Spinal cord (tissue), 10 donors: ENCODE data around the gene SIL1. TPM values are rescaled to one million over a fixed set of nuclear protein-coding genes. Genes with fewer than 3 reads are reported as not detected.

Source experiments
- DNase-seq, 6 donors: peaks; one replicate each; pipeline versions ENCODE4 v3.0.0 to v3.0.0-alpha.2; 2013 to 2015; ENCODE audit warnings: low spot score in 6 of 6, low read depth in 4 of 6
- H3K27ac ChIP-seq: one replicate; pipeline ENCODE4 v1.5.1; 2013; ENCODE audit warnings: low read depth, low read length, control low read depth
- H3K27me3 ChIP-seq: one replicate; pipeline ENCODE4 v1.6.1; 2013; ENCODE audit warnings: low read length; ENCODE audit not compliant: control insufficient read depth, insufficient read depth
- H3K36me3 ChIP-seq: one replicate; pipeline ENCODE4 v1.6.1; 2013; ENCODE audit warnings: low read length; ENCODE audit not compliant: control insufficient read depth, insufficient read depth
- H3K4me1 ChIP-seq: one replicate; pipeline ENCODE4 v1.6.1; 2013; ENCODE audit warnings: low read length; ENCODE audit not compliant: control insufficient read depth, insufficient read depth
- H3K4me3 ChIP-seq: one replicate; pipeline ENCODE4 v1.5.1; 2013; ENCODE audit warnings: low read depth, low read length, control low read depth
- H3K9me3 ChIP-seq: one replicate; pipeline ENCODE4 v1.6.1; 2013; ENCODE audit warnings: low read length; ENCODE audit not compliant: control insufficient read depth, insufficient read depth
- WGBS: methylation state at CpG from one replicate; pipeline ENCODE4 v1.1.5; 2013; ENCODE audit warnings: missing lambda C conversion rate; ENCODE audit not compliant: insufficient coverage; 5-methylcytosine and 5-hydroxymethylcytosine counted together
- polyA plus RNA-seq, 2 donors: library from polyadenylated mRNA; unstranded; fragments of 120-200 nt; gene quantifications; one replicate each; pipeline ENCODE4 v1.2.1, GENCODE V29; 2013; ENCODE audit not compliant: insufficient read length in 2 of 2
- total RNA-seq, 2 donors: library from RNA; depleted of rRNA in 1 of 2; stranded (reverse); fragments of 120-200 nt in 1 of 2; fragments of >200 nt in 1 of 2; gene quantifications; one replicate each; pipeline versions ENCODE4 v1.2.3 to v1.2.4, GENCODE V29; 2013 to 2014
- donor health status: healthy.

SIL1 gene
- total and polyA plus RNA-seq, 4 donors, result 18.8 to 53.7 (median 30.7) TPM

DNA sequence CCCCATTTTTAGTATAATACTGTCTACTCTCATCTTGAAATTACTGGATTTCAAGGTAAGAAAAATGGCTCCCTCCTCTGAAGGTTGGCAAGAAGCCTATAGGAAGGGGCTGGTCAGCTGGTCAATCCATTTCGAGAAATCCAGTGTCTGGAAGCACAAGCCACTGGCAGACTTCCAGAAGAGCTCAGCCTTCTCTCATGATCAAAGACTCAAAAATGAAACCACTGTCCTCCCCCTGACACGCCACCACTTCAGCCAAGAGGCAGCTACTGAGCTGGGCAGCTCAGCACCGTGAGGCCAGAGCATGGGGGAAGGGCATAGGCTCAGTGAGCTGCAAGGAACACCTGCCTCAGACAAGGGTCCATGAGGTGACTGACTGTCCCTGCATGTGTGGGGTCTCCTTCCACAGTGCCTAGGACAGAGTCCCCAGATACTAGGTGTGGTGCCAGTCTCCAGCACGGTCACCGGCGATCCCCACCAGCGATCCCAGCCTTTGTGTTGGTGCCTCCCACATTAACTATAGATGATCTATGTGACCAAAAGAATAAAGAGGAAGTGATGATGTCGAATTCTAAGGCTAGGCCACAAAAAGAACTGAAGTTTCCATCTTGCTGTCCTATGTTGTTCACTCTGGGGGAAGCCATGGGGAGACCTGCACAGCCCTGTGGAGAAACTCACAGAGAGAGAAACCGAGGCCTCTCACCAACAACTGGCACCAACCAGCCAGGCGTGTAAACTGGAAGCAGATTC, 222.9 kb downstream of the SIL1 start:
- Histone ChIP-seq H3K4me1 (peaks cover 14% of the 10 kb centered on the region), H3K27me3 (no peaks in the 10 kb centered on the region), H3K9me3 (no peaks in the 10 kb centered on the region), H3K27ac (no peak overlapping the region), H3K36me3 (no peaks in the 10 kb centered on the region), H3K4me3 (no peak overlapping the region)
- DNase-seq, result peak in 2 of 6 donors; percentile 54 to 70
- 68% methylated on average over 6 of the region's 10 CpGs for WGBS

DNA sequence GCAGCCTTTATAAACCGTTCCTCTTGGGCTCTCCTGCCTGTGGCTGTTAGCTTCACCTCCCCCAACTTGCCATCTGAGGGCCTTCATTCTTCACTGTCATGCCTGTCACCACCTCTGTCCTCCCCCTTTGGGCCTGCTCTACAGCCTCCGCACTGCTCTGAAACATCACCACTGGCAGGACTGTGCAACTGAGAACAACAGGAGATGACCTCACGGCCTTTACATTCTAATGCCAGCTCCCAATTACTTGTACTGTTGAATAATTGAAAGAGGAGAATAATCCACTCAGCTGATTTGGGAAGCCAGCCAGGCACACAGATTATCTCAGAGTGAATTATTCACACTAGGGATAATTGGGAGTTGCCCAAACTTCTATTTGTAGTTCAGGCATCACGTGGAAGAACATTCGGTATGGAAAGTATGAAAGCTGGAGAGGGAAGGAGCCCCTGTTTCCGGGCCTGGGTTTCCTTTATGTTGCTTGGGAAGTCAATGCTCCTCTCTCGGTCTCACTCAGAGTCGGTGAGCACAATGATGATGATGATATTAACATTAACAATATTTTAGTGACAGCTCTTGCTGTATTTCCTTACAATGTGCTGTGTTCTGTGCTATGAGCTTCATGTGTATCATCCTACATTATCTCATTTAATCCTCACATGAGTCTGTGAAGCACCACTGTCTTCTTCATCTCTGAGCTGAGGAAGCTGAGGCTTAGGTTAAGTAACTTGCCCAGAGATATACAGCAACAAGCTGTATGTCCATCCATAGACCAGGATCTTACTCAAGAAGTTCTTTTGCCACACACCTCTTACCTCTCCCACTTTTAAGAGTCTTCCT, 223.7 kb downstream of the SIL1 start:
- Histone ChIP-seq H3K4me1 (peaks cover 21% of the 10 kb centered on the region), H3K27ac (no peak overlapping the region), H3K4me3 (no peak overlapping the region), H3K9me3 (no peaks in the 10 kb centered on the region), H3K27me3 (no peaks in the 10 kb centered on the region), H3K36me3 (no peaks in the 10 kb centered on the region)
- DNase-seq, result peak in 2 of 6 donors; percentile 65 to 85
- WGBS, result 25% methylated on average over 2 of the region's 8 CpGs

GRCh38 chr5:138972836-138973235, 225.3 kb downstream of the SIL1 start:
- H3K4me1 ChIP-seq, result peaks cover 31% of the 10 kb centered on the region
- WGBS, result 91% methylated on average over 1 of the region's 4 CpGs
- H3K27me3 ChIP-seq, result no peaks in the 10 kb centered on the region
- no peak overlapping the region for H3K4me3 ChIP-seq
- no peak overlapping the region for H3K27ac ChIP-seq
- no peak for DNase-seq
- no peaks in the 10 kb centered on the region for H3K9me3 ChIP-seq
- H3K36me3 ChIP-seq, result no peaks in the 10 kb centered on the region

GRCh38 chr5:138972230-138972629, 225.9 kb downstream of the SIL1 start:
- peaks cover 31% of the 10 kb centered on the region for H3K4me1 ChIP-seq
- DNase-seq, result no peak
- no peak overlapping the region for H3K4me3 ChIP-seq
- WGBS, result 87% methylated on average over 1 of the region's 1 CpG
- no peak overlapping the region for H3K27ac ChIP-seq
- no peaks in the 10 kb centered on the region for H3K27me3 ChIP-seq
- no peaks in the 10 kb centered on the region for H3K36me3 ChIP-seq
- no peaks in the 10 kb centered on the region for H3K9me3 ChIP-seq

GRCh38 chr5:138969323-138970002, 228.7 kb downstream of the SIL1 start:
- H3K27me3 ChIP-seq, result no peaks in the 10 kb centered on the region
- H3K27ac ChIP-seq, result no peak overlapping the region
- peaks cover 42% of the 10 kb centered on the region for H3K4me1 ChIP-seq
- peak in 1 of 6 donors; percentile 74 for DNase-seq
- H3K36me3 ChIP-seq, result no peaks in the 10 kb centered on the region
- no peaks in the 10 kb centered on the region for H3K9me3 ChIP-seq
- WGBS, result 60% methylated on average over 1 of the region's 5 CpGs
- no peak overlapping the region for H3K4me3 ChIP-seq

DNA sequence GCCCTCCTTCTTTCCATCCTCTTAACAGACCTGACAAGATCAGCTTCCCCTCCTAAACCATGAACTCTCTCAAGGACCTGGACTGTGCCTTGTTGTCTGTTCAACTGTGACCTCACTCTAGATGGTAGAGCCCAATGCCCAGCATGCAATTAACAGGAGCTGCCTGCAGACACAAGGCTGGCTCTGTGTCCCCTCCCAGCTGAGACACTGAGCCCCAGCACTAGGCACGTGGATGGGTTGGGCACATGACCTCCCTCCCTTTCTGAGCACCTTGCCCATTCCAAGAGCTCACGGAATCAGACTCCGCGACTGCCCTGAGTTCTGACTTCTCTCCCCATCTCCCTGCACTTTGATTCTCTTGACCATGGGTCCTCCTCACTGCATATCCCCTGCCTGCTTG, 229.6 kb downstream of the SIL1 start:
- Histone ChIP-seq H3K27me3 (no peaks in the 10 kb centered on the region), H3K4me3 (no peak overlapping the region), H3K27ac (no peak overlapping the region), H3K9me3 (no peaks in the 10 kb centered on the region), H3K4me1 (peaks cover 45% of the 10 kb centered on the region), H3K36me3 (no peaks in the 10 kb centered on the region)
- WGBS, result 91% methylated on average over 4 of the region's 4 CpGs
- no peak for DNase-seq

GRCh38 chr5:138967791-138968448, 230.2 kb downstream of the SIL1 start:
- 86% methylated on average over 9 of the region's 10 CpGs for WGBS
- peaks cover 50% of the 10 kb centered on the region for H3K4me1 ChIP-seq
- no peak for DNase-seq
- H3K36me3 ChIP-seq, result no peaks in the 10 kb centered on the region
- H3K27ac ChIP-seq, result no peak overlapping the region
- H3K4me3 ChIP-seq, result no peak overlapping the region
- no peaks in the 10 kb centered on the region for H3K9me3 ChIP-seq
- no peaks in the 10 kb centered on the region for H3K27me3 ChIP-seq

GRCh38 chr5:138966236-138966985, 231.8 kb downstream of the SIL1 start:
- no peak for DNase-seq

DNA sequence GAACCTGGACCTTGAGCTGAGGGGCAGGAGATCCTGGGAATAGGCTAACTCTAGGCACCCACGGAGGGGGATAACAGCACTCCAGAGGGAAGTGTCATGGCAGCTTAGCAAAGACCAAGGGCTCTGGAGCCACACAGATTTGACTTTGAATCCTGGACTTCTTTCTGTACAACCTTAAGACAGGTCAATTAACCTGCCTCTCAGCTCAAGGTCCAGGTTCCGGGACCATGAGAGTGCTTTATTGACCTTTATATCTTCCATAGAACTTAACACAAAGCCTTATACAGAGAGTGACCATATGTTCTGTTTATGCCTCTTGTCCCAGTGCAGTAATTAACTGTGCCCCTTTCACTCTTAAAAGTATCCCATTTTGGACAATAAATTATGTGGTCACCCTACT, 232.5 kb downstream of the SIL1 start:
- Histone ChIP-seq H3K4me1 (peaks cover 47% of the 10 kb centered on the region), H3K27ac (no peak overlapping the region), H3K36me3 (no peaks in the 10 kb centered on the region), H3K27me3 (no peaks in the 10 kb centered on the region), H3K4me3 (no peak overlapping the region), H3K9me3 (no peaks in the 10 kb centered on the region)
- DNase-seq, result no peak
- WGBS, result 70% methylated on average over 2 of the region's 2 CpGs

More at GRCh38 chr5:138966236-138966985, 231.8 kb downstream of the SIL1 start:
- H3K9me3 ChIP-seq, result no peaks in the 10 kb centered on the region
- H3K27me3 ChIP-seq, result no peaks in the 10 kb centered on the region
- no peak overlapping the region for H3K27ac ChIP-seq
- H3K4me3 ChIP-seq, result no peak overlapping the region
- no peaks in the 10 kb centered on the region for H3K36me3 ChIP-seq
- peaks cover 48% of the 10 kb centered on the region for H3K4me1 ChIP-seq
- 90% methylated on average over 4 of the region's 10 CpGs for WGBS
